PFSK-1 (cell line): ENCODE data around the gene TCEAL1.
A peak's percentile ranks its signal among the peaks of the same experiment; 100 is the strongest.

ENCODE experiments used
- POLR2AphosphoS5 ChIP-seq: IDR thresholded peaks from 2 replicates; pipeline ENCODE4 v1.6.1; 2012; ENCODE audit warnings: low read depth, mild to moderate bottlenecking, control low read depth, low read length, moderate library complexity
- SIN3A ChIP-seq: IDR thresholded peaks from 2 replicates; pipeline ENCODE4 v1.6.1; 2012; ENCODE audit warnings: mild to moderate bottlenecking, low read length, moderate library complexity, borderline replicate concordance; ENCODE audit not compliant: insufficient read depth
- TAF1 ChIP-seq: IDR thresholded peaks from 2 replicates; pipeline ENCODE4 v1.6.1; 2012; ENCODE audit warnings: low read length, control low read depth, borderline replicate concordance; ENCODE audit not compliant: insufficient read depth

Gene TCEAL1

DNA sequence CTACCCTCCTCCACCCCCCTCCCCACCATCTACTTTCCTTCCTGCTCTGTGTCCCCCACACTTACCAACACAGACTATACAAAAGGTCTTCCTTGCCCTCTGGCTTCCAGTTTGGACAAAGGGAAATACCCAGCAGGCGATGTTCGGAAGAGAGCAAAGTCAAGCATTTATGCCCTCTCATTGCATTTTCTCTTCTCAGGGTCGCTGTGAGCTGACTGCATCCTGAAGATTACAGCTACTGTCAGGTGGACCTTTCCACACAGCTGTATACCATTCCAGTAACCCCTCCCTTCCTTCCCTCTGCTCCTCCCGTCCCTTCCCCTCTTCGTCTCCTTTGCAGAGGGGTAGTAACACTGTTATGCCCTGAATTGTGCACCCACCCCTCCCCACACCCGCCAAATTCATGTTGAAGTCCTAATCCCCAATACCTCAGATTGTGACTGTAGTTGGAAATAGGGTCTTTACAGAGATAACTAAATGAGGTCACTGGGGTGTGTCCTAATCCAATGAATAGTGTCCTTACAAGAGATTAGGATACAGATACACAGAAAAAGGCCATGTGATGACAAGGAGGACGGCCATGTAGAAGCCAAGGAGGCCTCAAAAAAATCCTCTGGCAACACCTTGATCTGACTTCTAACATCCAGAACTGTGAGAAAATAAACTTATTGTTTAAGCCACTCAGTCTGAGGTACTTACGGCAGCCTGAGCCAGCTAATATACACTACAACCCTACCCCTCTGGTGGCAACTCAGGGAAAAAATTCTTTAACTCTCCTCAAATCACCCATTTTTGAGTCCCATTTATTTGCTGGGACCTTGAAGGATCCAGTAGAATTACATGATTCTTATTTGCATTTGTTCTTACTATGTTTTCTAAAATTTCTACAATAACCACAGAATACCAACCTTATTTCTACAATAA lies 46.0 kb downstream of the TCEAL1 start:
- TF ChIP-seq SIN3A (no peak), TAF1 (no peak)

DNA sequence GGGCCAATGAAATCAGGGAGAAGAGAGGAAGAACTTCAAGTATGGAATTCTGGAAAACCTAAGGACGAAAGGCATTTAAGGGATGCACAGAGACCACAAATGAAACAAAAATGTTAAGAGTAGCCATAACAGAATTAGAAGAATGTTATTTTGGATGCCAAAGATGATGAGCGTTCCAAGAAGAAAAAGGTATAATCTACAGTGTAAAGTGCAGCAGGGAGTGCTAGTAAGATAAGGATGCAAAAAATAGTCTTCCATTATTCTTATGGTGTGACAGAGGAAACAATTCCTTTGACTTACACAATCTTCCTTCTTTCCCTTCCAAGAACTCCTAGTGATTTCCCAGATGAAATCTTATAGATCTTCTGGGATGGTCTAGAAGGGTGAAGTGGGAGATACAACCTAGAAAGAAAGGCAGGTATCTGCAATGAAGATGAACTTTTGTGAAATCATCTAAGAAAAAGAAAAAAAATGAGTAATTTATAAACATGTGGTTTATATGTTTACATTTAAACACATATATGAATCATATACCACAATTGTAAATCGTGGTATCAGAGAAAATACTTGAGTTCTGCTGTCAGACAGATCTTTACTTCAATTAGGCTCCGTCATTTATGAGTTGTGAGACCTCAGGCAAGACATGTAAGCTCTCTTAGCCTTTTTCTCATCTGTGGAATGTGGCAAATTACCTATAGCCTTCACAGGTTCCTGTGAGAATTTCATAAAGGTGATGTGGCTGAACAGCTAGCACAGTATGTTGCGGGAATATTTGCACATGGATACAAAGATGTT lies 49.6 kb downstream of the TCEAL1 start:
- TF ChIP-seq TAF1 (no peak), POLR2AphosphoS5 (peak; percentile 33; the same call in 1 of the 2 replicates)
